CD14-positive monocyte (primary cell): ENCODE results near the gene PPP3CA. TPM values are rescaled to one million over a fixed set of nuclear protein-coding genes. Genes with fewer than 3 reads are reported as not detected.

ENCODE experiments used
- DNase-seq, 3 donors: peaks; one replicate each; pipeline ENCODE4 v3.0.0-alpha.2; 2011 to 2022
- H2AFZ ChIP-seq: 2 replicates; pipeline ENCODE4 v1.6.0; 2012; ENCODE audit warnings: mild to moderate bottlenecking, low read depth, low read length, inconsistent platforms; ENCODE audit not compliant: insufficient read depth, poor library complexity, severe bottlenecking
- H3K27ac ChIP-seq, 2 donors: 1 replicate in 1 of 2; 2 replicates in 1 of 2; pipeline ENCODE4 v1.5.1; 2012 to 2013; ENCODE audit warnings: low read length in 2 of 2, control low read depth in 1 of 2, inconsistent platforms in 1 of 2, low read depth in 1 of 2, mild to moderate bottlenecking in 1 of 2
- H3K27me3 ChIP-seq, 2 donors: one replicate each; pipeline versions ENCODE4 v1.6.0 to v1.6.1; 2011 to 2013; ENCODE audit warnings: low read length in 2 of 2; ENCODE audit not compliant: control insufficient read depth in 2 of 2, insufficient read depth in 2 of 2
- H3K36me3 ChIP-seq, 2 donors: replicated peaks in 1 of 2; 1 replicate in 1 of 2; 2 replicates in 1 of 2; pipeline versions ENCODE4 v1.5.1 to v1.6.1; 2012 to 2013; ENCODE audit warnings: low read length in 2 of 2, control low read depth in 1 of 2, inconsistent platforms in 1 of 2, mild to moderate bottlenecking in 1 of 2; ENCODE audit not compliant: insufficient read depth in 2 of 2, control insufficient read depth in 1 of 2
- H3K4me1 ChIP-seq, 2 donors: 1 replicate in 1 of 2; 2 replicates in 1 of 2; pipeline versions ENCODE4 v1.5.1 to v1.6.1; 2012 to 2013; ENCODE audit warnings: low read length in 2 of 2, control low read depth in 1 of 2, inconsistent platforms in 1 of 2, mild to moderate bottlenecking in 1 of 2, moderate library complexity in 1 of 2; ENCODE audit not compliant: insufficient read depth in 2 of 2, control insufficient read depth in 1 of 2
- H3K4me2 ChIP-seq: replicated peaks from 2 replicates; pipeline ENCODE3; 2012; ENCODE audit warnings: low read length, moderate library complexity, mild to moderate bottlenecking; ENCODE audit not compliant: poor library complexity, severe bottlenecking; ENCODE audit errors: extremely low read depth
- H3K4me3 ChIP-seq, 3 experiments: fragments of 200-600 bp in 1 of 3; sonication (generic) in 1 of 3; replicated peaks in 1 of 3; 1 replicate in 2 of 3; 2 replicates in 1 of 3; pipeline ENCODE4 v1.5.1; 2011 to 2013; ENCODE audit warnings: low read length in 3 of 3, mild to moderate bottlenecking in 3 of 3, control low read depth in 2 of 3, low read depth in 2 of 3, inconsistent platforms in 1 of 3, moderate library complexity in 1 of 3
- H3K79me2 ChIP-seq: 2 replicates; pipeline ENCODE4 v1.6.0; 2012; ENCODE audit warnings: mild to moderate bottlenecking, control low read depth, inconsistent platforms, low read length, moderate library complexity; ENCODE audit not compliant: insufficient read depth
- H3K9ac ChIP-seq: 2 replicates; pipeline ENCODE4 v1.6.0; 2017; ENCODE audit warnings: low read length, mild to moderate bottlenecking; ENCODE audit not compliant: insufficient read depth, poor library complexity, severe bottlenecking
- H3K9me3 ChIP-seq, 2 donors: replicated peaks in 1 of 2; 1 replicate in 1 of 2; 2 replicates in 1 of 2; pipeline versions ENCODE4 v1.5.1 to v1.6.1; 2012 to 2013; ENCODE audit warnings: low read length in 2 of 2, control low read depth in 1 of 2; ENCODE audit not compliant: control insufficient read depth in 1 of 2, insufficient read depth in 1 of 2
- H4K20me1 ChIP-seq: 2 replicates; pipeline ENCODE4 v1.6.0; 2012; ENCODE audit warnings: mild to moderate bottlenecking, low read length, control low read depth, moderate library complexity; ENCODE audit not compliant: insufficient read depth
- H3K27ac Mint-ChIP-seq, 7 donors: one replicate each; pipeline ENCODE4 v1.8.0; 2020; ENCODE audit warnings: mild to moderate bottlenecking in 7 of 7, mixed read lengths in 7 of 7, moderate library complexity in 6 of 7, inconsistent platforms in 2 of 7
- H3K27me3 Mint-ChIP-seq, 3 donors: one replicate each; pipeline ENCODE4 v1.8.0; 2021 to 2022; ENCODE audit warnings: low read depth in 3 of 3, mild to moderate bottlenecking in 3 of 3, mixed read lengths in 3 of 3, moderate library complexity in 3 of 3, inconsistent platforms in 1 of 3
- H3K36me3 Mint-ChIP-seq, 2 donors: one replicate each; pipeline ENCODE4 v1.8.0; 2020; ENCODE audit warnings: mixed read lengths in 2 of 2, inconsistent platforms in 1 of 2, mild to moderate bottlenecking in 1 of 2
- H3K4me1 Mint-ChIP-seq: one replicate; pipeline ENCODE4 v1.8.0; 2020; ENCODE audit warnings: mild to moderate bottlenecking, mixed read lengths
- H3K4me3 Mint-ChIP-seq, 2 donors: one replicate each; pipeline ENCODE4 v1.8.0; 2020; ENCODE audit warnings: mild to moderate bottlenecking in 2 of 2, mixed read lengths in 2 of 2, moderate library complexity in 1 of 2
- H3K9me3 Mint-ChIP-seq, 7 donors: one replicate each; pipeline ENCODE4 v1.8.0; 2020 to 2022; ENCODE audit warnings: mixed read lengths in 7 of 7, mild to moderate bottlenecking in 6 of 7, moderate library complexity in 6 of 7, inconsistent platforms in 2 of 7
- WGBS: methylation state at CpG from one replicate; pipeline ENCODE4 v1.1.5; 2013; ENCODE audit warnings: missing lambda C conversion rate; ENCODE audit not compliant: insufficient coverage; 5-methylcytosine and 5-hydroxymethylcytosine counted together
- intact Hi-C, 2 donors: fragments of 100-400 bp; cut with micrococcal nuclease; formaldehyde crosslinking; loops; one replicate each; pipeline versions ENCODE4 v1.15.0 to v1.15.1; 2023
- polyA plus RNA-seq, 3 donors: library from polyadenylated mRNA; depleted of rRNA in 1 of 3; unstranded in 2 of 3; stranded (reverse) in 1 of 3; fragments of 300-500 nt in 2 of 3; fragments of >200 nt in 1 of 3; fragmentation: Illumina TruSeq in 2 of 3; gene quantifications; 1 replicate in 2 of 3; 2 replicates in 1 of 3; pipeline ENCODE4 v1.2.3, GENCODE V29; 2012 to 2021
- TF ChIP-seq, protein P1 (sequence below): fragments of 200-600 bp; IDR thresholded peaks from one replicate; pipeline ENCODE4 v1.8.0; 2022; ENCODE audit warnings: antibody characterized with exemption, mild to moderate bottlenecking

PPP3CA gene
- polyA plus RNA-seq, 3 donors, result 5.1 to 9.7 (median 8.9) TPM

- Histone ChIP-seq H3K36me3 (no peaks in the 10 kb centered on the region), H3K4me1 (no peaks in the 10 kb centered on the region), H3K9me3 (no peaks in the 10 kb centered on the region), H2AFZ (no peak overlapping the region), H3K79me2 (peaks cover 85% of the 10 kb centered on the region), H3K4me3 (no peak overlapping the region), H3K27me3 (no peaks in the 10 kb centered on the region), H4K20me1 (peaks cover 92% of the 10 kb centered on the region), H3K9ac (no peak overlapping the region), H3K27ac (no peak overlapping the region), H3K4me2 (no peak overlapping the region)
- H3K27ac Mint-ChIP-seq, result no peak overlapping the region
- H3K27me3 Mint-ChIP-seq, result no peaks in the 10 kb centered on the region
- no peak overlapping the region for H3K4me3 Mint-ChIP-seq
- TF ChIP-seq, protein P1, sequence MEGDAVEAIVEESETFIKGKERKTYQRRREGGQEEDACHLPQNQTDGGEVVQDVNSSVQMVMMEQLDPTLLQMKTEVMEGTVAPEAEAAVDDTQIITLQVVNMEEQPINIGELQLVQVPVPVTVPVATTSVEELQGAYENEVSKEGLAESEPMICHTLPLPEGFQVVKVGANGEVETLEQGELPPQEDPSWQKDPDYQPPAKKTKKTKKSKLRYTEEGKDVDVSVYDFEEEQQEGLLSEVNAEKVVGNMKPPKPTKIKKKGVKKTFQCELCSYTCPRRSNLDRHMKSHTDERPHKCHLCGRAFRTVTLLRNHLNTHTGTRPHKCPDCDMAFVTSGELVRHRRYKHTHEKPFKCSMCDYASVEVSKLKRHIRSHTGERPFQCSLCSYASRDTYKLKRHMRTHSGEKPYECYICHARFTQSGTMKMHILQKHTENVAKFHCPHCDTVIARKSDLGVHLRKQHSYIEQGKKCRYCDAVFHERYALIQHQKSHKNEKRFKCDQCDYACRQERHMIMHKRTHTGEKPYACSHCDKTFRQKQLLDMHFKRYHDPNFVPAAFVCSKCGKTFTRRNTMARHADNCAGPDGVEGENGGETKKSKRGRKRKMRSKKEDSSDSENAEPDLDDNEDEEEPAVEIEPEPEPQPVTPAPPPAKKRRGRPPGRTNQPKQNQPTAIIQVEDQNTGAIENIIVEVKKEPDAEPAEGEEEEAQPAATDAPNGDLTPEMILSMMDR, result no peak
- H3K36me3 Mint-ChIP-seq, result peaks cover 0 to 3% of the 10 kb centered on the region in 2 donors
- intact Hi-C loops, result no loop called here
- WGBS, result 100% methylated on average over 1 of the region's 2 CpGs
- no peak for DNase-seq
- H3K9me3 Mint-ChIP-seq, result no peaks in the 10 kb centered on the region
- peaks cover 20% of the 10 kb centered on the region for H3K4me1 Mint-ChIP-seq
These were observed 42.4 kb downstream of the PPP3CA start for GRCh38 chr4:101304916-101305315.

DNA sequence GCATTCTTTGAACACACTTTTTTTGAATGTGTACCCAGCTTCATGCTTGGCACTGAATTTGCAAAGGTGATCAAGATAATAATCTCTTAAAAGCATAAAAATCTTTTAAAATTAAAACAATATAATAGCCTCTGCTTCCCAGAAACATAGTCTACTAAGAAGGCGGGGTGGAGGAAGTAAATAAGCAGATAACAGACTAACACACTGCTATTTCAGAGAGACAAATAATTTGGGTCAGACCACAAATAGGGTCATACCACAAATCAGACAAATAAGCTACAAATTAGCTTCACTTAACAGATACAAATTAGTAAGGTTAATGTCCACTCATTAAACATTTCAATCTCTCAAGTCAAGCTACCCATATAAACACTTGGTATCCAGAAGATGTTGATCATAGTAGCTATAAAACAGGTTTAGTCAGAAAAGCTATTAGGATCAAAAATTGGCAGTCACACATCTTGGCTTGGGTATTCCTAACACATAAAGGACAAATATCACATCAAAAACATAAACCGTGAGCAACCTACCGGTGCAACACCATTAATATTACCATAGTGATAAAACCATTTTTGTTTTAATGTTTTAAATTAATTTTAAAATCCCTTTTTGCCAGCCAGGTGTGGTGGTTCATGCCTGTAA, 47.3 kb downstream of the PPP3CA start:
- Histone ChIP-seq H3K4me2 (no peak overlapping the region), H3K27me3 (no peaks in the 10 kb centered on the region), H3K27ac (no peak overlapping the region), H3K9ac (no peak overlapping the region), H3K4me3 (no peak overlapping the region), H4K20me1 (peaks cover 91% of the 10 kb centered on the region), H3K4me1 (no peaks in the 10 kb centered on the region), H3K79me2 (peaks cover 74% of the 10 kb centered on the region), H2AFZ (no peak overlapping the region), H3K36me3 (no peaks in the 10 kb centered on the region), H3K9me3 (no peaks in the 10 kb centered on the region)
- intact Hi-C loops, result no loop called here
- H3K4me1 Mint-ChIP-seq, result peaks cover 6% of the 10 kb centered on the region
- no peaks in the 10 kb centered on the region for H3K9me3 Mint-ChIP-seq
- no peaks in the 10 kb centered on the region for H3K27me3 Mint-ChIP-seq
- TF ChIP-seq, protein P1, result no peak
- H3K27ac Mint-ChIP-seq, result no peak overlapping the region
- no CpG with 5 or more reads among the region's 3 CpGs for WGBS
- no peaks in the 10 kb centered on the region for H3K36me3 Mint-ChIP-seq
- DNase-seq, result no peak
- H3K4me3 Mint-ChIP-seq, result no peak overlapping the region
